ENCODE data around the gene KIF26B.

GRCh38 chr1:245229051-245229450 lies 74.3 kb downstream of the KIF26B start:
- no peak for TF ChIP-seq POLR2A (IDR thresholded peaks at IDR 0.05)
- TF ChIP-seq CTCF (IDR thresholded peaks at IDR 0.05) = no peak
